Activated CD4-positive, alpha-beta memory T cell treated with anti-CD3 and anti-CD28 coated beads for 36 hours (primary cell): Measurements from ENCODE around the gene TRABD2A. TPM values are rescaled to one million over a fixed set of nuclear protein-coding genes. Genes with fewer than 3 reads are reported as not detected.
A peak's percentile ranks its signal among the peaks of the same experiment; 100 is the strongest.

Experiments used
- CTCF ChIA-PET: fragments of 350-600 bp; sonication (Branson Sonifier 250); formaldehyde crosslinking; loops from one replicate; lab custom pipeline; 2021; ENCODE audit warnings: antibody characterized with exemption, inconsistent platforms; lab: Charles Lee
- POLR2A ChIA-PET: fragments of 350-600 bp; sonication (Branson Sonifier 250); formaldehyde crosslinking; loops from one replicate; lab custom pipeline; 2021; ENCODE audit warnings: antibody characterized with exemption; lab: Charles Lee
- DNase-seq: peaks from one replicate; pipeline ENCODE4 v3.0.0-alpha.2; 2020
- H3K27ac Mint-ChIP-seq: one replicate; pipeline ENCODE4 v1.8.0; 2021; ENCODE audit warnings: mixed read lengths
- H3K27me3 Mint-ChIP-seq: one replicate; pipeline ENCODE4 v1.8.0; 2021; ENCODE audit warnings: mixed read lengths
- H3K36me3 Mint-ChIP-seq: one replicate; pipeline ENCODE4 v1.8.0; 2021; ENCODE audit warnings: mixed read lengths
- H3K4me1 Mint-ChIP-seq: one replicate; pipeline ENCODE4 v1.8.0; 2021; ENCODE audit warnings: low read depth, mixed read lengths
- H3K4me3 Mint-ChIP-seq: one replicate; pipeline ENCODE4 v1.8.0; 2021; ENCODE audit warnings: mild to moderate bottlenecking, mixed read lengths
- H3K9me3 Mint-ChIP-seq: one replicate; pipeline ENCODE4 v1.8.0; 2021; ENCODE audit warnings: mixed read lengths
- intact Hi-C: fragments of 100-400 bp; cut with micrococcal nuclease; formaldehyde crosslinking; loops from one replicate; pipeline ENCODE4 v1.15.1; 2023
- total RNA-seq, 2 experiments: library from RNA; stranded (reverse); gene quantifications; one replicate each; pipeline ENCODE4 v1.2.3, GENCODE V29; 2021

Gene TRABD2A
- total RNA-seq, 2 experiments from 2014 or later, result 29.6 to 30.1 TPM

GRCh38 chr2:84821806-84822205, 59.1 kb downstream of the TRABD2A start:
- H3K9me3 Mint-ChIP-seq, result no peaks in the 10 kb centered on the region
- CTCF ChIA-PET, result interaction anchor here (1.1 kb wide), 1 partner anchor 328 kb away, joined by 3 read pairs; no protein-coding TSS in a partner anchor

GRCh38 chr2:84817239-84817655, 63.6 kb downstream of the TRABD2A start:
- Mint-ChIP-seq H3K9me3 (no peaks in the 10 kb centered on the region), H3K27ac (no peak overlapping the region), H3K27me3 (no peaks in the 10 kb centered on the region), H3K4me3 (no peak overlapping the region), H3K36me3 (no peaks in the 10 kb centered on the region), H3K4me1 (peaks cover 31% of the 10 kb centered on the region)
- ChIA-PET CTCF (interaction anchor here (0.6 to 1.9 kb wide), 6 partner anchors 10 to 109 kb away, joined by 3 to 7 read pairs (median 6); partner anchors contain the start of gene TRABD2A), POLR2A (interaction anchor here (0.7 to 1.1 kb wide), 3 partner anchors 15 to 168 kb away, joined by 3 to 6 read pairs (median 3); no protein-coding TSS in a partner anchor)
- intact Hi-C loops, result loop anchor here (1.0 kb wide), 5 partner anchors 16 to 108 kb away; partner anchors contain the start of gene TRABD2A
- peak; percentile 39 for DNase-seq

More at GRCh38 chr2:84821806-84822205, 59.1 kb downstream of the TRABD2A start:
- DNase-seq, result no peak
- intact Hi-C loops, result no loop called here
- H3K4me3 Mint-ChIP-seq, result no peak overlapping the region
- H3K27ac Mint-ChIP-seq, result no peak overlapping the region
- no peaks in the 10 kb centered on the region for H3K36me3 Mint-ChIP-seq
- peaks cover 21% of the 10 kb centered on the region for H3K4me1 Mint-ChIP-seq
- no peaks in the 10 kb centered on the region for H3K27me3 Mint-ChIP-seq
- POLR2A ChIA-PET, result interaction anchor here (0.6 kb wide), 1 partner anchor 189 kb away, joined by 3 read pairs; no protein-coding TSS in a partner anchor

GRCh38 chr2:84816426-84817026, 64.4 kb downstream of the TRABD2A start:
- H3K27me3 Mint-ChIP-seq, result no peaks in the 10 kb centered on the region
- no peaks in the 10 kb centered on the region for H3K36me3 Mint-ChIP-seq
- peak overlapping the region; percentile 1 for H3K27ac Mint-ChIP-seq
- no peaks in the 10 kb centered on the region for H3K9me3 Mint-ChIP-seq
- H3K4me1 Mint-ChIP-seq, result peaks cover 31% of the 10 kb centered on the region
- intact Hi-C loops, result loop anchor here (1.0 kb wide), 5 partner anchors 17 to 109 kb away; partner anchors contain the start of gene TRABD2A
- ChIA-PET CTCF (interaction anchor here (1.9 kb wide), 2 partner anchors 11 to 109 kb away, joined by 6 to 7 read pairs; no protein-coding TSS in a partner anchor), POLR2A (interaction anchor here (0.9 to 1.1 kb wide), 2 partner anchors 15 to 30 kb away, joined by 3 read pairs; no protein-coding TSS in a partner anchor)
- DNase-seq, result no peak
- H3K4me3 Mint-ChIP-seq, result no peak overlapping the region

GRCh38 chr2:84815146-84815545, 65.7 kb downstream of the TRABD2A start:
- no peak overlapping the region for H3K4me3 Mint-ChIP-seq
- ChIA-PET CTCF (no interaction called here), POLR2A (no interaction called here)
- H3K27me3 Mint-ChIP-seq, result no peaks in the 10 kb centered on the region
- H3K4me1 Mint-ChIP-seq, result peaks cover 31% of the 10 kb centered on the region
- no peak for DNase-seq
- no peak overlapping the region for H3K27ac Mint-ChIP-seq
- no peaks in the 10 kb centered on the region for H3K36me3 Mint-ChIP-seq
- intact Hi-C loops, result no loop called here
- H3K9me3 Mint-ChIP-seq, result no peaks in the 10 kb centered on the region

GRCh38 chr2:84811839-84812431, 68.9 kb downstream of the TRABD2A start:
- no peaks in the 10 kb centered on the region for H3K9me3 Mint-ChIP-seq
- intact Hi-C loops, result no loop called here
- CTCF ChIA-PET, result no interaction called here
- no peak overlapping the region for H3K4me3 Mint-ChIP-seq
- no peaks in the 10 kb centered on the region for H3K27me3 Mint-ChIP-seq
- H3K4me1 Mint-ChIP-seq, result peaks cover 19% of the 10 kb centered on the region
- POLR2A ChIA-PET, result no interaction called here
- H3K27ac Mint-ChIP-seq, result no peak overlapping the region
- H3K36me3 Mint-ChIP-seq, result no peaks in the 10 kb centered on the region
- no peak for DNase-seq

- Mint-ChIP-seq H3K4me1 (peaks cover 8% of the 10 kb centered on the region), H3K9me3 (no peaks in the 10 kb centered on the region), H3K36me3 (no peaks in the 10 kb centered on the region), H3K27ac (no peak overlapping the region), H3K27me3 (no peaks in the 10 kb centered on the region), H3K4me3 (no peak overlapping the region)
- CTCF ChIA-PET, result no interaction called here
- POLR2A ChIA-PET, result no interaction called here
- intact Hi-C loops, result no loop called here
- DNase-seq, result no peak
Observed at GRCh38 chr2:84808279-84808678, 72.6 kb downstream of the TRABD2A start.

- intact Hi-C loops, result no loop called here
- Mint-ChIP-seq H3K4me3 (no peak overlapping the region), H3K9me3 (peaks cover 2% of the 10 kb centered on the region), H3K4me1 (peaks cover 8% of the 10 kb centered on the region), H3K27ac (no peak overlapping the region), H3K27me3 (no peaks in the 10 kb centered on the region), H3K36me3 (no peaks in the 10 kb centered on the region)
- no peak for DNase-seq
- CTCF ChIA-PET, result interaction anchor here (0.7 kb wide), 1 partner anchor 203 kb away, joined by 3 read pairs; no protein-coding TSS in a partner anchor
- POLR2A ChIA-PET, result no interaction called here
Observed at GRCh38 chr2:84807063-84807485, 73.8 kb downstream of the TRABD2A start.

- intact Hi-C loops, result no loop called here
Observed at GRCh38 chr2:84805250-84805958, 75.5 kb downstream of the TRABD2A start.

GRCh38 chr2:84801811-84802210, 79.1 kb downstream of the TRABD2A start:
- peaks cover 16% of the 10 kb centered on the region for H3K4me1 Mint-ChIP-seq
- intact Hi-C loops, result no loop called here
- no peak for DNase-seq
- H3K27me3 Mint-ChIP-seq, result no peaks in the 10 kb centered on the region
- H3K36me3 Mint-ChIP-seq, result no peaks in the 10 kb centered on the region
- H3K27ac Mint-ChIP-seq, result no peak overlapping the region
- ChIA-PET POLR2A (no interaction called here), CTCF (no interaction called here)
- H3K9me3 Mint-ChIP-seq, result peaks cover 5% of the 10 kb centered on the region
- H3K4me3 Mint-ChIP-seq, result no peak overlapping the region

More at GRCh38 chr2:84805250-84805958, 75.5 kb downstream of the TRABD2A start:
- H3K36me3 Mint-ChIP-seq, result no peaks in the 10 kb centered on the region
- H3K4me1 Mint-ChIP-seq, result peaks cover 11% of the 10 kb centered on the region
- peaks cover 5% of the 10 kb centered on the region for H3K9me3 Mint-ChIP-seq
- no peaks in the 10 kb centered on the region for H3K27me3 Mint-ChIP-seq
- ChIA-PET POLR2A (no interaction called here), CTCF (no interaction called here)
- no peak for DNase-seq
- H3K4me3 Mint-ChIP-seq, result no peak overlapping the region
- no peak overlapping the region for H3K27ac Mint-ChIP-seq

GRCh38 chr2:84800194-84800805, 80.6 kb downstream of the TRABD2A start:
- CTCF ChIA-PET, result no interaction called here
- Mint-ChIP-seq H3K36me3 (no peaks in the 10 kb centered on the region), H3K4me3 (no peak overlapping the region), H3K27ac (no peak overlapping the region), H3K27me3 (no peaks in the 10 kb centered on the region), H3K9me3 (peaks cover 5% of the 10 kb centered on the region), H3K4me1 (peaks cover 14% of the 10 kb centered on the region)
- POLR2A ChIA-PET, result no interaction called here
- intact Hi-C loops, result loop anchor here (1.0 kb wide), 1 partner anchor 17 kb away; no protein-coding TSS in a partner anchor
- DNase-seq, result no peak

- ChIA-PET POLR2A (no interaction called here), CTCF (no interaction called here)
- peaks cover 11% of the 10 kb centered on the region for H3K4me1 Mint-ChIP-seq
- H3K27me3 Mint-ChIP-seq, result no peaks in the 10 kb centered on the region
- no peaks in the 10 kb centered on the region for H3K36me3 Mint-ChIP-seq
- DNase-seq, result no peak
- intact Hi-C loops, result loop anchor here (1.0 kb wide), 1 partner anchor 16 kb away; no protein-coding TSS in a partner anchor
- H3K4me3 Mint-ChIP-seq, result no peak overlapping the region
- H3K27ac Mint-ChIP-seq, result no peak overlapping the region
- H3K9me3 Mint-ChIP-seq, result peaks cover 5% of the 10 kb centered on the region
Observed at GRCh38 chr2:84799772-84800171, 81.1 kb downstream of the TRABD2A start.
